ENCODE data around the gene PRICKLE2. TPM values are rescaled to one million over a fixed set of nuclear protein-coding genes. Genes with fewer than 3 reads are reported as not detected.

PRICKLE2 gene
- total and polyA plus RNA-seq, 10 of the 15 experiments (the other 5 are each of a cell fraction or from before 2014, with no cell fraction given): 0.11 to 2.6 (median 0.69) TPM

DNA sequence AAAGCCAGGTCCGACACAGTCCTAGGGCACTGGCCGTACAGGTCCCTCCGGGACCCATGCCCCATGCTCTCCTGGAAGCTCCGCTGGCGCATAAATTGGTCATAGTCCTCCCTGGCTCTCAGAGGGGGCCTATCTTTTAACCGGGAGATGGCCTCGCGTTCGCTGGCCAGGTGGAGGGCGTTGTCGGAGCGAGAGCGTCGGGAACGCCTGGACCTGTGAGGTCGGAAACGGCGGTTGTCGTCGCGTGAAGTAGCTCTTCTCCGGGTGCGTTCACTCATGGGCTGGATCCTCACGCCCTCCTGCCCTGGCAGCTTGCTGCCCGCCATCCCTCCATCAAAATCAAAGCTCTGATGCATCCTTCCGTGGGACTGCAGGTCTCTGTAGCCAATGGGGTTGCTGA lies 126.0 kb downstream of the PRICKLE2 start:
- H2AFZ ChIP-seq (ENCODE audit: control insufficient read depth, low read depth, low read length): no peak overlapping the region
- H3K9ac ChIP-seq (ENCODE audit: control insufficient read depth, insufficient read depth, low read length): no peak overlapping the region
- BruUV-seq (replicated peaks): no TSS peak
- ChIA-PET RAD21 (ENCODE audit: unreplicated experiment) (no interaction called here), SMC1A (ENCODE audit: uncharacterized antibody, unreplicated experiment) (no interaction called here), POLR2A (no interaction called here), CTCF (no interaction called here)
- H3K4me3 ChIP-seq: no peak overlapping the region
- TF ChIP-seq, protein P1, sequence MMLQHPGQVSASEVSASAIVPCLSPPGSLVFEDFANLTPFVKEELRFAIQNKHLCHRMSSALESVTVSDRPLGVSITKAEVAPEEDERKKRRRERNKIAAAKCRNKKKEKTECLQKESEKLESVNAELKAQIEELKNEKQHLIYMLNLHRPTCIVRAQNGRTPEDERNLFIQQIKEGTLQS (IDR thresholded peaks at IDR 0.05; ENCODE audit: borderline replicate concordance, extremely low read depth, low read depth, low read length): no peak
- TF ChIP-seq RAD51 (IDR thresholded peaks at IDR 0.05) (no peak), JUND (IDR thresholded peaks at IDR 0.05; ENCODE audit: low read depth, low read length) (no peak), FOS (IDR thresholded peaks at IDR 0.05; ENCODE audit: borderline replicate concordance, extremely low read depth, insufficient read length) (no peak), KAT2A (conservative IDR thresholded peaks at IDR 0.05; ENCODE audit: control insufficient read depth, low read depth, low read length) (no peak), HCFC1 (IDR thresholded peaks at IDR 0.05; ENCODE audit: low read length) (no peak), RELA (IDR thresholded peaks at IDR 0.05; ENCODE audit: borderline replicate concordance, partially characterized antibody) (no peak), POLR2A (IDR thresholded peaks at IDR 0.05; ENCODE audit: low read depth, low read length) (no peak)
- H3K27me3 ChIP-seq (replicated peaks in 1 of 2; ENCODE audit: control insufficient read depth in 2 of 2, insufficient read depth in 2 of 2, low read length in 1 of 2): no peaks in the 10 kb centered on the region; a peak in 1 of 4 replicates
- H4K20me1 ChIP-seq (ENCODE audit: control insufficient read depth, insufficient read depth): no peaks in the 10 kb centered on the region
- H3K9me3 ChIP-seq (replicated peaks; ENCODE audit: control insufficient read depth, insufficient read depth, low read length): no peaks in the 10 kb centered on the region
- no peak overlapping the region for H3K27ac ChIP-seq (ENCODE audit: control insufficient read depth, insufficient read depth)
- H3K4me1 ChIP-seq (ENCODE audit: control insufficient read depth, insufficient read depth, low read length): no peaks in the 10 kb centered on the region
- no peak for FAIRE-seq
- H3K36me3 ChIP-seq (ENCODE audit: control insufficient read depth in 2 of 2, insufficient read depth in 2 of 2, low read length in 1 of 2): no peaks in the 10 kb centered on the region
- 71% methylated on average over 19 of the region's 26 CpGs for WGBS (ENCODE audit: insufficient coverage, insufficient replicate concordance, low lambda C conversion rate, missing lambda C conversion rate)
- no peak for DNase-seq (ENCODE audit: low read depth, low spot score)
- in situ Hi-C loops (cut with MboI) (no loop called here), intact Hi-C loops (cut with micrococcal nuclease; ENCODE audit: unreplicated experiment) (no loop called here)
- H3K4me2 ChIP-seq (ENCODE audit: control insufficient read depth, insufficient read depth): no peak overlapping the region
- H3K79me2 ChIP-seq (ENCODE audit: control insufficient read depth, insufficient read depth, low read length): no peaks in the 10 kb centered on the region
- ATAC-seq: no peak

DNA sequence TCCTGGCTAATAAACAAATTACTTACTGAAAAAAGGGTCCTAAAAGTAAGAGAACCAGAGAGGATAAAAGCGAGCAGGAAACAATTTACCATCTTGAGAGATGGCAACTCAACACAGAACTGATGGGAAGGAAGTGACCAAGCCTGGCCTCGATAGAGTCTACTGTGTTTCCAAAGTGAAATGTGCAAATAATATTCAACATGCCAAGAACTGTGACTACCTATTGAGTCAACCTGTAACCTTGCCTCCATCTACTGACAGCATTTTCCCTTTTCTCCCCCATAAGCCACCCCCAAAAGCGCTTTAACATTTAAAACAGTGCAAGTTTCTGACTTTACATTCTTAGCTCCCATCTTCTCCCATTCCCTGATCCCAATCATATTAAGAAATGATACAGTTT lies 126.6 kb downstream of the PRICKLE2 start:
- DNase-seq (ENCODE audit: low read depth, low spot score) (no peak), FAIRE-seq (no peak), ATAC-seq (no peak)
- Histone ChIP-seq H3K4me1 (ENCODE audit: control insufficient read depth, insufficient read depth, low read length) (no peaks in the 10 kb centered on the region), H3K27me3 (replicated peaks in 1 of 2; ENCODE audit: control insufficient read depth in 2 of 2, insufficient read depth in 2 of 2, low read length in 1 of 2) (no peaks in the 10 kb centered on the region; a peak in 1 of 4 replicates), H3K9me3 (replicated peaks; ENCODE audit: control insufficient read depth, insufficient read depth, low read length) (no peaks in the 10 kb centered on the region), H3K27ac (ENCODE audit: control insufficient read depth, insufficient read depth) (no peak overlapping the region), H3K79me2 (ENCODE audit: control insufficient read depth, insufficient read depth, low read length) (no peaks in the 10 kb centered on the region), H4K20me1 (ENCODE audit: control insufficient read depth, insufficient read depth) (no peaks in the 10 kb centered on the region), H3K4me2 (ENCODE audit: control insufficient read depth, insufficient read depth) (no peak overlapping the region), H2AFZ (ENCODE audit: control insufficient read depth, low read depth, low read length) (no peak overlapping the region), H3K4me3 (no peak overlapping the region), H3K9ac (ENCODE audit: control insufficient read depth, insufficient read depth, low read length) (no peak overlapping the region), H3K36me3 (ENCODE audit: control insufficient read depth in 2 of 2, insufficient read depth in 2 of 2, low read length in 1 of 2) (no peaks in the 10 kb centered on the region)
- WGBS (ENCODE audit: insufficient coverage, insufficient replicate concordance, low lambda C conversion rate, missing lambda C conversion rate): 31% methylated on average over 3 of the region's 3 CpGs
- ChIA-PET POLR2A (no interaction called here), SMC1A (ENCODE audit: uncharacterized antibody, unreplicated experiment) (no interaction called here), CTCF (no interaction called here), RAD21 (ENCODE audit: unreplicated experiment) (interaction anchor here (0.6 kb wide), 1 partner anchor 72 kb away, joined by 3 read pairs; no protein-coding TSS in a partner anchor)
- no TSS peak for BruUV-seq (replicated peaks)
- TF ChIP-seq, protein P2, sequence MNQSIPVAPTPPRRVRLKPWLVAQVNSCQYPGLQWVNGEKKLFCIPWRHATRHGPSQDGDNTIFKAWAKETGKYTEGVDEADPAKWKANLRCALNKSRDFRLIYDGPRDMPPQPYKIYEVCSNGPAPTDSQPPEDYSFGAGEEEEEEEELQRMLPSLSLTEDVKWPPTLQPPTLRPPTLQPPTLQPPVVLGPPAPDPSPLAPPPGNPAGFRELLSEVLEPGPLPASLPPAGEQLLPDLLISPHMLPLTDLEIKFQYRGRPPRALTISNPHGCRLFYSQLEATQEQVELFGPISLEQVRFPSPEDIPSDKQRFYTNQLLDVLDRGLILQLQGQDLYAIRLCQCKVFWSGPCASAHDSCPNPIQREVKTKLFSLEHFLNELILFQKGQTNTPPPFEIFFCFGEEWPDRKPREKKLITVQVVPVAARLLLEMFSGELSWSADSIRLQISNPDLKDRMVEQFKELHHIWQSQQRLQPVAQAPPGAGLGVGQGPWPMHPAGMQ (IDR thresholded peaks at IDR 0.05; ENCODE audit: borderline replicate concordance): no peak
- TF ChIP-seq EGR1 (IDR thresholded peaks at IDR 0.05; ENCODE audit: borderline replicate concordance in 1 of 2, low read depth in 2 of 2, low read length in 2 of 2) (no peak), TCF7 (IDR thresholded peaks at IDR 0.05; ENCODE audit: borderline replicate concordance) (no peak), TCF12 (IDR thresholded peaks at IDR 0.05; ENCODE audit: low read depth, low read length) (no peak), SMAD1 (IDR thresholded peaks at IDR 0.05; ENCODE audit: low read depth, partially characterized antibody) (no peak)
- TF ChIP-seq, protein P3, sequence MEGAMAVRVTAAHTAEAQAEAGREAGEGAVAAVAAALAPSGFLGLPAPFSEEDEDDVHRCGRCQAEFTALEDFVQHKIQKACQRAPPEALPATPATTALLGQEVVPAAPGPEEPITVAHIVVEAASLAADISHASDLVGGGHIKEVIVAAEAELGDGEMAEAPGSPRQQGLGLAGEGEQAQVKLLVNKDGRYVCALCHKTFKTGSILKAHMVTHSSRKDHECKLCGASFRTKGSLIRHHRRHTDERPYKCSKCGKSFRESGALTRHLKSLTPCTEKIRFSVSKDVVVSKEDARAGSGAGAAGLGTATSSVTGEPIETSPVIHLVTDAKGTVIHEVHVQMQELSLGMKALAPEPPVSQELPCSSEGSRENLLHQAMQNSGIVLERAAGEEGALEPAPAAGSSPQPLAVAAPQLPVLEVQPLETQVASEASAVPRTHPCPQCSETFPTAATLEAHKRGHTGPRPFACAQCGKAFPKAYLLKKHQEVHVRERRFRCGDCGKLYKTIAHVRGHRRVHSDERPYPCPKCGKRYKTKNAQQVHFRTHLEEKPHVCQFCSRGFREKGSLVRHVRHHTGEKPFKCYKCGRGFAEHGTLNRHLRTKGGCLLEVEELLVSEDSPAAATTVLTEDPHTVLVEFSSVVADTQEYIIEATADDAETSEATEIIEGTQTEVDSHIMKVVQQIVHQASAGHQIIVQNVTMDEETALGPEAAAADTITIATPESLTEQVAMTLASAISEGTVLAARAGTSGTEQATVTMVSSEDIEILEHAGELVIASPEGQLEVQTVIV (IDR thresholded peaks at IDR 0.05; ENCODE audit: borderline replicate concordance, partially characterized antibody): no peak
- intact Hi-C loops (cut with micrococcal nuclease; ENCODE audit: unreplicated experiment): no loop called here
- in situ Hi-C loops (cut with MboI): no loop called here

Measured in GM12878 (cell line).